ENCODE data around the gene ZSCAN12. TPM values are rescaled to one million over a fixed set of nuclear protein-coding genes. Genes with fewer than 3 reads are reported as not detected.

The ZSCAN12 gene
- total and polyA plus RNA-seq, 2 of the 13 experiments (the other 11 are each of a cell fraction or from before 2014, with no cell fraction given), result 2.8 to 8.9 TPM

- no peaks in the 10 kb centered on the region for H4K20me1 ChIP-seq (ENCODE audit: insufficient read depth, low read length)
- H3K9me3 ChIP-seq (ENCODE audit: low read length), result no peaks in the 10 kb centered on the region
- in situ Hi-C loops (cut with HindIII; ENCODE audit: extremely low pct_ligation_motif_present, low pct_unique_long_range_greater_than_20kb), result loop anchor here (10.0 kb wide), 1 partner anchor 289 kb away; no protein-coding TSS in a partner anchor
- H3K4me2 ChIP-seq (ENCODE audit: low read depth, low read length), result no peak overlapping the region
- WGBS (ENCODE audit: low lambda C conversion rate), result 95% methylated on average over 4 of the region's 4 CpGs
- no peak for FAIRE-seq
- no peaks in the 10 kb centered on the region; a peak in 1 of 5 replicates for H3K27me3 ChIP-seq (ENCODE audit: control insufficient read depth in 1 of 2, insufficient read depth in 2 of 2, low read length in 2 of 2)
- intact Hi-C loops (cut with micrococcal nuclease; ENCODE audit: unreplicated experiment), result loop anchor here (5.0 kb wide), 1 partner anchor 146 kb away; no protein-coding TSS in a partner anchor
- no peak for ATAC-seq
- no peak for DNase-seq (ENCODE audit: low spot score)
- peaks cover 36% of the 10 kb centered on the region for H3K79me2 ChIP-seq (ENCODE audit: insufficient read depth, low read length)
- BruUV-seq (replicated peaks), result no TSS peak
- H2AFZ ChIP-seq (ENCODE audit: low read length), result no peak overlapping the region
- H3K36me3 ChIP-seq (replicated peaks in 1 of 2; ENCODE audit: control insufficient read depth in 1 of 2, insufficient read depth in 2 of 2, low read length in 2 of 2), result peaks cover 13 to 36% of the 10 kb centered on the region in 2 experiments
- H3K4me3 ChIP-seq (replicated peaks in 1 of 3; ENCODE audit: insufficient read depth in 1 of 3, low read depth in 2 of 3, low read length in 3 of 3), result no peak overlapping the region
- TF ChIP-seq SCMH1 (CRISPR knock-in tag; IDR thresholded peaks at IDR 0.05; ENCODE audit: borderline replicate concordance) (no peak), ZNF121 (CRISPR knock-in tag; IDR thresholded peaks at IDR 0.05) (0 out of 2 replicates have a peak, but pooled peaks have one; percentile 47)
- H3K27ac ChIP-seq (ENCODE audit: extremely low read length, insufficient read depth, low read length), result no peak overlapping the region
- H3K9ac ChIP-seq (ENCODE audit: insufficient read depth, low read depth, low read length), result no peak overlapping the region
- ChIA-PET POLR2A (interaction anchor here (0.7 to 2.2 kb wide), 2 partner anchors 12 to 258 kb away, joined by 3 to 8 read pairs; no protein-coding TSS in a partner anchor), CTCF (ENCODE audit: low intra/inter-chr PET ratio, low total read pairs) (no interaction called here)
- peaks cover 61% of the 10 kb centered on the region for H3K4me1 ChIP-seq (ENCODE audit: insufficient read depth, low read length)
Observed at GRCh38 chr6:28395918-28396317, 3.6 kb downstream of the ZSCAN12 start.

DNA sequence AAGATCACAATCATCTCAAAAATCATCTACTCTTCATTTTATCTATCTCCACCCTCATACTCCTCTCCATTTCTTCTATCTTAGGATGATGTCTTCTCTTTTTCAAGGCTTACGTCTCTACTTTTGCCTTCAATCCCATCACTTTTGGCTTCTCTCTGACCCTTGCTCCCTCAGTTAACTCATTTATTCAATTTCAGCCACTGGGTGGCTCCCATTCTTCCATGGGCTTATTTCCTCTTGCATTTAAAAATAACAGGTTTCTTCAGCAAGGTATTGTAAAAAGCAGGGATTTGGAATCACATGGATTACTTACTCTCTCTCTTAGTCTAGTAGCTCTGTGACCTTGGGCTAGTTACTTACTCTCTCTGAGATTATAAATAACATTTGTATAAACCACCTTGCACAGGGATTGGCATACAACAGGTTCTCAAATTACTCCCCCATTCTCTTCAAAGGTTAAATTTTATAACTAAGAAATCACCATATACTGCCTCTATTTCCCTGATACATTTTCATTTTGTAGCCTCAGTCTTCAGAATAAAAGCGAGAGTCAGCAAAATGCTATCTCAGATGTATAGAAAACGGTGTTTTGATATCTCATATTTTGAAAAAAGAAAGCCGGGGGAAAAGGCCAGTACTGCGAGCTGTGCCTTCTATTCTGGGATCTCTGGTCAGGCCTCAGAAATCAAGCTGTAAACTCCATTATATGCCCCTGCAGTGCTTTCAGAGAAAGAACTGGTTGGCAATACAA, 5.5 kb downstream of the ZSCAN12 start:
- peak; percentile 70 for ATAC-seq
- WGBS (ENCODE audit: low lambda C conversion rate), result 88% methylated on average over 5 of the region's 5 CpGs
- Histone ChIP-seq H3K9me3 (ENCODE audit: low read length) (no peaks in the 10 kb centered on the region), H3K4me1 (ENCODE audit: insufficient read depth, low read length) (peaks cover 54% of the 10 kb centered on the region), H3K4me2 (ENCODE audit: low read depth, low read length) (no peak overlapping the region), H3K36me3 (replicated peaks in 1 of 2; ENCODE audit: control insufficient read depth in 1 of 2, insufficient read depth in 2 of 2, low read length in 2 of 2) (peaks cover 16 to 54% of the 10 kb centered on the region in 2 experiments), H3K27ac (ENCODE audit: extremely low read length, insufficient read depth, low read length) (no peak overlapping the region), H3K27me3 (ENCODE audit: control insufficient read depth in 1 of 2, insufficient read depth in 2 of 2, low read length in 2 of 2) (no peaks in the 10 kb centered on the region; a peak in 1 of 5 replicates), H4K20me1 (ENCODE audit: insufficient read depth, low read length) (no peaks in the 10 kb centered on the region), H3K9ac (ENCODE audit: insufficient read depth, low read depth, low read length) (no peak overlapping the region), H3K79me2 (ENCODE audit: insufficient read depth, low read length) (peaks cover 32% of the 10 kb centered on the region), H2AFZ (ENCODE audit: low read length) (no peak overlapping the region), H3K4me3 (replicated peaks in 1 of 3; ENCODE audit: insufficient read depth in 1 of 3, low read depth in 2 of 3, low read length in 3 of 3) (no peak overlapping the region)
- intact Hi-C loops (cut with micrococcal nuclease; ENCODE audit: unreplicated experiment) (loop anchor here (1.0 kb wide), 1 partner anchor 290 kb away; no protein-coding TSS in a partner anchor), in situ Hi-C loops (cut with HindIII; ENCODE audit: extremely low pct_ligation_motif_present, low pct_unique_long_range_greater_than_20kb) (loop anchor here (10.0 kb wide), 1 partner anchor 291 kb away; no protein-coding TSS in a partner anchor)
- POLR2A ChIA-PET, result interaction anchor here (1.6 kb wide), 1 partner anchor 11 kb away, joined by 3 read pairs; no protein-coding TSS in a partner anchor
- peak; percentile 42 for DNase-seq (ENCODE audit: low spot score)
- CTCF ChIA-PET (ENCODE audit: low intra/inter-chr PET ratio, low total read pairs), result interaction anchor here (1.7 kb wide), 1 partner anchor 290 kb away, joined by 10 read pairs; no protein-coding TSS in a partner anchor
- FAIRE-seq, result peak; percentile 59
- BruUV-seq (replicated peaks), result no TSS peak
- no peak for TF ChIP-seq E2F5 (CRISPR knock-in tag; conservative IDR thresholded peaks at IDR 0.05)
- TF ChIP-seq HNF4A (CRISPR knock-in tag; IDR thresholded peaks at IDR 0.05), result peak; percentile 52; the same call in 1 of the 2 replicates
- TF ChIP-seq, protein P1, sequence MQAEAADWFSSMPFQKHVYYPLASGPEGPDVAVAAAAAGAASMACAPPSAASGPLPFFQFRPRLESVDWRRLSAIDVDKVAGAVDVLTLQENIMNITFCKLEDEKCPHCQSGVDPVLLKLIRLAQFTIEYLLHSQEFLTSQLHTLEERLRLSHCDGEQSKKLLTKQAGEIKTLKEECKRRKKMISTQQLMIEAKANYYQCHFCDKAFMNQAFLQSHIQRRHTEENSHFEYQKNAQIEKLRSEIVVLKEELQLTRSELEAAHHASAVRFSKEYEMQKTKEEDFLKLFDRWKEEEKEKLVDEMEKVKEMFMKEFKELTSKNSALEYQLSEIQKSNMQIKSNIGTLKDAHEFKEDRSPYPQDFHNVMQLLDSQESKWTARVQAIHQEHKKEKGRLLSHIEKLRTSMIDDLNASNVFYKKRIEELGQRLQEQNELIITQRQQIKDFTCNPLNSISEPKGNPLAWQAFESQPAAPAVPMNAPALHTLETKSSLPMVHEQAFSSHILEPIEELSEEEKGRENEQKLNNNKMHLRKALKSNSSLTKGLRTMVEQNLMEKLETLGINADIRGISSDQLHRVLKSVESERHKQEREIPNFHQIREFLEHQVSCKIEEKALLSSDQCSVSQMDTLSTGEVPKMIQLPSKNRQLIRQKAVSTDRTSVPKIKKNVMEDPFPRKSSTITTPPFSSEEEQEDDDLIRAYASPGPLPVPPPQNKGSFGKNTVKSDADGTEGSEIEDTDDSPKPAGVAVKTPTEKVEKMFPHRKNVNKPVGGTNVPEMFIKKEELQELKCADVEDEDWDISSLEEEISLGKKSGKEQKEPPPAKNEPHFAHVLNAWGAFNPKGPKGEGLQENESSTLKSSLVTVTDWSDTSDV (CRISPR knock-in tag; IDR thresholded peaks at IDR 0.05), result no peak
- no peak for TF ChIP-seq TFDP2 (CRISPR knock-in tag; IDR thresholded peaks at IDR 0.05)

Measured in HepG2 (cell line).